BE2C (cell line): ENCODE measurements around the gene PPP1R12A.

Experiments used
- DNase-seq: peaks from one replicate; pipeline ENCODE4 v3.0.0-alpha.2; 2020
- H3K27me3 ChIP-seq: fragments of 250-450 bp; sonication (Bioruptor Pico); 2 replicates; pipeline ENCODE4 v1.5.1; 2020; ENCODE audit warnings: mild to moderate bottlenecking
- H3K36me3 ChIP-seq: fragments of 250-450 bp; sonication (Bioruptor Pico); 2 replicates; pipeline ENCODE4 v1.5.1; 2020; ENCODE audit warnings: mild to moderate bottlenecking
- H3K4me1 ChIP-seq: fragments of 250-450 bp; sonication (Bioruptor Pico); 2 replicates; pipeline ENCODE4 v1.5.1; 2020
- H3K4me3 ChIP-seq: 2 replicates; pipeline ENCODE4 v1.5.1; 2011; ENCODE audit warnings: low read depth, low read length
- H3K9me3 ChIP-seq: fragments of 250-450 bp; sonication (Bioruptor Pico); 2 replicates; pipeline ENCODE4 v1.5.1; 2020
- CTCF ChIP-seq: IDR thresholded peaks from 2 replicates; pipeline ENCODE4 v1.5.1; 2012; ENCODE audit warnings: mild to moderate bottlenecking, low read depth, low read length

The PPP1R12A gene

GRCh38 chr12:79870916-79871315 is 64.0 kb downstream of the PPP1R12A start:
- H3K27me3 ChIP-seq: no peaks in the 10 kb centered on the region
- TF ChIP-seq CTCF: no peak
- peaks cover 24% of the 10 kb centered on the region for H3K36me3 ChIP-seq
- H3K4me1 ChIP-seq: no peaks in the 10 kb centered on the region
- no peak overlapping the region for H3K4me3 ChIP-seq
- DNase-seq: no peak
- no peaks in the 10 kb centered on the region for H3K9me3 ChIP-seq

- H3K4me1 ChIP-seq: no peaks in the 10 kb centered on the region
- H3K36me3 ChIP-seq: peaks cover 3% of the 10 kb centered on the region
- no peaks in the 10 kb centered on the region for H3K27me3 ChIP-seq
- no peak for DNase-seq
- no peaks in the 10 kb centered on the region for H3K9me3 ChIP-seq
- no peak overlapping the region for H3K4me3 ChIP-seq
- no peak for TF ChIP-seq CTCF
These were observed 75.3 kb downstream of the PPP1R12A start for GRCh38 chr12:79859646-79860045.

GRCh38 chr12:79858518-79858917 is 76.4 kb downstream of the PPP1R12A start:
- DNase-seq: no peak
- H3K9me3 ChIP-seq: no peaks in the 10 kb centered on the region
- no peak overlapping the region for H3K4me3 ChIP-seq
- H3K4me1 ChIP-seq: no peaks in the 10 kb centered on the region
- peaks cover 3% of the 10 kb centered on the region for H3K36me3 ChIP-seq
- H3K27me3 ChIP-seq: no peaks in the 10 kb centered on the region
- TF ChIP-seq CTCF: no peak

GRCh38 chr12:79857675-79858074 is 77.2 kb downstream of the PPP1R12A start:
- Histone ChIP-seq H3K27me3 (no peaks in the 10 kb centered on the region), H3K9me3 (no peaks in the 10 kb centered on the region), H3K4me1 (no peaks in the 10 kb centered on the region), H3K4me3 (no peak overlapping the region), H3K36me3 (peaks cover 3% of the 10 kb centered on the region)
- no peak for TF ChIP-seq CTCF
- no peak for DNase-seq

GRCh38 chr12:79850610-79851299 is 84.1 kb downstream of the PPP1R12A start:
- no peak overlapping the region for H3K4me3 ChIP-seq
- TF ChIP-seq CTCF: no peak
- no peaks in the 10 kb centered on the region for H3K9me3 ChIP-seq
- H3K4me1 ChIP-seq: no peaks in the 10 kb centered on the region
- no peaks in the 10 kb centered on the region for H3K36me3 ChIP-seq
- no peak for DNase-seq
- no peaks in the 10 kb centered on the region for H3K27me3 ChIP-seq

GRCh38 chr12:79848339-79848738 is 86.6 kb downstream of the PPP1R12A start:
- H3K36me3 ChIP-seq: peaks cover 6% of the 10 kb centered on the region
- H3K4me1 ChIP-seq: no peaks in the 10 kb centered on the region
- H3K27me3 ChIP-seq: no peaks in the 10 kb centered on the region
- no peak for DNase-seq
- no peaks in the 10 kb centered on the region for H3K9me3 ChIP-seq
- no peak for TF ChIP-seq CTCF
- no peak overlapping the region for H3K4me3 ChIP-seq
